ENCODE data around the gene PRDM2. TPM values are rescaled to one million over a fixed set of nuclear protein-coding genes. Genes with fewer than 3 reads are reported as not detected.

PRDM2 gene
- total and polyA plus RNA-seq, 10 donors, result 12.0 to 75.7 (median 57.4) TPM

DNA sequence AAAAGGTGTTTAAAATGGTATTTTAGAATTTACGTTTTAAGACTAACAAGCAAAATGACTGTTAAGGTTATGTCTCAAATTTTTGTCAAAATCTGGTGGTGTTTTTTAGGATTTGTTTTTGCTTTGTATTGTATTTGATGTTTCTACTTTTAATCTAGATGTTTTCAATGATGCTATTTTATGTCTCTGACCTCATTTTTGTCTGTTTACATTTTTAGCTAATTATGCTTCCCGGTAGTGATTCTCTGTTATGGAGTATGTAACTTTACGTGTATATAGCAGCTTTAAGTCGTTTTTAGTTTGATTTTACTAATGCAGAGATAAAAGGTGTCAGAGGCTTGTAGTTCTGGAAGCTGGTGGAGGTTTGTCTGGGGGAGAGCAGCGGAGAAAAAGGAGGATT is 71.8 kb downstream of the PRDM2 start:
- Histone ChIP-seq H3K4me3 (no peak overlapping the region), H3K36me3 (peaks cover 7 to 78% (median 35%) of the 10 kb centered on the region in 6 donors), H3K27me3 (replicated peaks in 1 of 7) (no peaks in the 10 kb centered on the region), H3K27ac (no peak overlapping the region), H3K4me1 (peaks cover 0 to 47% (median 21%) of the 10 kb centered on the region in 6 donors), H3K9me3 (no peaks in the 10 kb centered on the region)
- DNase-seq, result no peak
- no peak for TF ChIP-seq POLR2A (IDR thresholded peaks at IDR 0.05)
- WGBS, 5 donors, result 92 to 97% (median 95%) methylated on average over 5 of the region's 5 CpGs
- intact Hi-C loops (cut with DNase I; ENCODE audit: low total_unique reads), result no loop called here

DNA sequence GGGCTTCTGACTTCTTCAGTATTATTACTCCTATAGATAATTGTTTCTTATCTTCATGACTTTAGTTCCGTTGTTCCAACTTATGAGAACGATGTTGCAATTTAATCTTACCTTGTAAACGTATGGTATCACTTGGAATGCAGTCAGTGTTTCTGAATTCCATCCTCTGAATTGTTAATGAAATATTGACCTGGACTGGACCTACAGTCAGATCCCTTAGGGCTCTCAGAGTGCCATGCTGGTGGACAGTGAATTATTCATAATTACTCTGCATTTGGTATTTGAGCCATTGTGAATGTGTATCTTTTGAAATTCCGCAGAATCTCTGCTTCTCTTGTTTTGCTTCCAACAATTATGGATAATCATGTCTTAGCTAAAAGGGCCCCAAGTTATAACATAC is 72.3 kb downstream of the PRDM2 start:
- WGBS, 5 donors, result 93 to 98% (median 96%) methylated on average over 4 of the region's 4 CpGs
- Histone ChIP-seq H3K9me3 (no peaks in the 10 kb centered on the region), H3K27ac (no peak overlapping the region), H3K4me3 (no peak overlapping the region), H3K4me1 (peaks cover 0 to 42% (median 21%) of the 10 kb centered on the region in 6 donors), H3K36me3 (peaks cover 7 to 83% (median 41%) of the 10 kb centered on the region in 6 donors), H3K27me3 (replicated peaks in 1 of 7) (no peaks in the 10 kb centered on the region)
- intact Hi-C loops (cut with DNase I; ENCODE audit: low total_unique reads), result no loop called here
- TF ChIP-seq POLR2A (IDR thresholded peaks at IDR 0.05), result no peak
- no peak for DNase-seq

DNA sequence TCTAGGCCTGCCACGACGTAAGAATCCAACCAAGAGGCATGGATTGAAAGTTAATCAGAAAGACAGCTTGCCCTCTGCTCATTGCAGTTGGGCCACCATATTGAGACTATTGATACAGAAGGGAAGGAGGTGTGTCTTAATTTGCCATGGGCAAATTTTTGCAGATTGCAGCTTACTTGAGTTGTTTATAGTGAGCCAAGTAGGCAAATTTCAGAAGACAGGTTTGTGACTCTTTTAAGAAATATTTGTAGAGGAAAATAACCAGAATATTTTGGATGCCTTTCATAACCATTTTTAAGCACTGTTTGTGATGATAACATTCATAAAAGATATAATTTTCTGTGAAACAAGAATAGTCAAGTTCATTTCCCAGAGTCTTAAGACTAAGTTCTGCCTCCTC is 74.1 kb downstream of the PRDM2 start:
- no peak overlapping the region for H3K4me3 ChIP-seq
- peaks cover 0 to 25% (median 11%) of the 10 kb centered on the region in 6 donors for H3K4me1 ChIP-seq
- no peak for DNase-seq
- H3K36me3 ChIP-seq, result peaks cover 10 to 91% (median 58%) of the 10 kb centered on the region in 6 donors
- H3K27me3 ChIP-seq (replicated peaks in 1 of 7), result no peaks in the 10 kb centered on the region
- H3K9me3 ChIP-seq, result no peaks in the 10 kb centered on the region
- intact Hi-C loops (cut with DNase I; ENCODE audit: low total_unique reads), result no loop called here
- H3K27ac ChIP-seq, result no peak overlapping the region
- WGBS, 5 donors, result 94 to 100% (median 98%) methylated on average over 2 of the region's 2 CpGs
- TF ChIP-seq POLR2AphosphoS5 (IDR thresholded peaks at IDR 0.05) (no peak), POLR2A (IDR thresholded peaks at IDR 0.05) (no peak)
- TF ChIP-seq, protein P1, sequence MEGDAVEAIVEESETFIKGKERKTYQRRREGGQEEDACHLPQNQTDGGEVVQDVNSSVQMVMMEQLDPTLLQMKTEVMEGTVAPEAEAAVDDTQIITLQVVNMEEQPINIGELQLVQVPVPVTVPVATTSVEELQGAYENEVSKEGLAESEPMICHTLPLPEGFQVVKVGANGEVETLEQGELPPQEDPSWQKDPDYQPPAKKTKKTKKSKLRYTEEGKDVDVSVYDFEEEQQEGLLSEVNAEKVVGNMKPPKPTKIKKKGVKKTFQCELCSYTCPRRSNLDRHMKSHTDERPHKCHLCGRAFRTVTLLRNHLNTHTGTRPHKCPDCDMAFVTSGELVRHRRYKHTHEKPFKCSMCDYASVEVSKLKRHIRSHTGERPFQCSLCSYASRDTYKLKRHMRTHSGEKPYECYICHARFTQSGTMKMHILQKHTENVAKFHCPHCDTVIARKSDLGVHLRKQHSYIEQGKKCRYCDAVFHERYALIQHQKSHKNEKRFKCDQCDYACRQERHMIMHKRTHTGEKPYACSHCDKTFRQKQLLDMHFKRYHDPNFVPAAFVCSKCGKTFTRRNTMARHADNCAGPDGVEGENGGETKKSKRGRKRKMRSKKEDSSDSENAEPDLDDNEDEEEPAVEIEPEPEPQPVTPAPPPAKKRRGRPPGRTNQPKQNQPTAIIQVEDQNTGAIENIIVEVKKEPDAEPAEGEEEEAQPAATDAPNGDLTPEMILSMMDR (IDR thresholded peaks at IDR 0.05 in 8 of 11, conservative IDR thresholded peaks at IDR 0.05 in 3 of 11), result no peak

DNA sequence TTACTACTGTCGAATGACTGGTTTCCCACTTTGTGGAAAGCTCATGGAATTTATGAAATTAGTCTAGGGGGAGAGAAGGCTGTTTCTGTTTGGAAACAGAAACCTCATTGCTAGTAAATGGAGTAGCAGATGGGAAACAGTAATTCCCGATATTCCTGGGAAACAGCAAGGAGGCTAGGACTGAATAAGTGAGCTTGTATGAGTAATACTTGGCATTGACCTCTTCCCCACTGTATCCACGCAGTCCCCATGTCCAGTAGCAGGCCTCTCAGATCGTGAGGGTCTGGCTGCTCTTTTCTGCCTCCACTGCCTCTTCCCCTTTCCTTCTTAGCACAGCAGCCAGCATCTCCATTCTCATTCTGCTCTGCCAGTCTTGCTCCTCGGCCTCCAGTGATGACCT is 75.5 kb downstream of the PRDM2 start:
- no peak for DNase-seq
- H3K27ac ChIP-seq, result no peak overlapping the region
- no peak for TF ChIP-seq POLR2AphosphoS5 (IDR thresholded peaks at IDR 0.05)
- TF ChIP-seq POLR2A (IDR thresholded peaks at IDR 0.05), result no peak
- TF ChIP-seq, protein P1 (IDR thresholded peaks at IDR 0.05 in 8 of 11, conservative IDR thresholded peaks at IDR 0.05 in 3 of 11), result no peak
- peaks cover 10 to 94% (median 72%) of the 10 kb centered on the region in 6 donors for H3K36me3 ChIP-seq
- 95 to 97% (median 96%) methylated on average over 5 of the region's 5 CpGs for WGBS, 5 donors
- no peaks in the 10 kb centered on the region for H3K27me3 ChIP-seq (replicated peaks in 1 of 7)
- intact Hi-C loops (cut with DNase I; ENCODE audit: low total_unique reads), result no loop called here
- no peaks in the 10 kb centered on the region for H3K9me3 ChIP-seq
- H3K4me1 ChIP-seq, result peaks cover 0 to 14% (median 4%) of the 10 kb centered on the region in 6 donors
- H3K4me3 ChIP-seq, result no peak overlapping the region

DNA sequence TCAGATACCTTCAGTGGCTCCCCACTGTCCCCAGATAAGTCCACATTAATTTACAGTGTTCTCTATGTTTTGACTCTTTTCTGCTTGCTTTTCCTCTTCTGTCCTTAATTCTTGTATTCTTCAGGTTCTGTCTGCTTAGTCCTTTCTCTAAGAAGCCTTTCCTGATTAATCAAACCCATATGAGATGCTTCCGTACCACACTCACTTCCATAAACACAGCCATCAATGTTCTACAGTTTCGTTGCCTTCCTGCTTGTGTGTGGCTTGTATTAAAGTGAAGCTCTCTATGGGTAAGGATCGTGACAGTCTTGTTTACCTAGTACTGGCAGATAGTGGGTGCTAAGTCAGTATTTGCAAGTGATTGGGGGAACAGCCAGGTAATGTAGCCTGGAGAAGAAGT is 75.9 kb downstream of the PRDM2 start:
- no peak overlapping the region for H3K4me3 ChIP-seq
- no peaks in the 10 kb centered on the region for H3K9me3 ChIP-seq
- H3K27ac ChIP-seq, result no peak overlapping the region
- WGBS, 5 donors, result 95 to 99% (median 97%) methylated on average over 3 of the region's 3 CpGs
- peaks cover 10 to 97% (median 76%) of the 10 kb centered on the region in 6 donors for H3K36me3 ChIP-seq
- no peaks in the 10 kb centered on the region for H3K27me3 ChIP-seq (replicated peaks in 1 of 7)
- intact Hi-C loops (cut with DNase I; ENCODE audit: low total_unique reads), result no loop called here
- DNase-seq, result no peak
- TF ChIP-seq POLR2AphosphoS5 (IDR thresholded peaks at IDR 0.05) (no peak), POLR2A (IDR thresholded peaks at IDR 0.05) (no peak)
- TF ChIP-seq, protein P1 (IDR thresholded peaks at IDR 0.05 in 8 of 11, conservative IDR thresholded peaks at IDR 0.05 in 3 of 11), result no peak
- peaks cover 0 to 10% (median 3%) of the 10 kb centered on the region in 6 donors for H3K4me1 ChIP-seq

Data from spleen (tissue), 11 donors.